ENCODE data around the gene CHRNB2. TPM values are rescaled to one million over a fixed set of nuclear protein-coding genes. Genes with fewer than 3 reads are reported as not detected.

Gene CHRNB2
- total and polyA plus RNA-seq, 9 of the 15 experiments (the other 6 are each of a cell fraction or from before 2014, with no cell fraction given): 0.01 TPM; not detected in 8

- H4K20me1 ChIP-seq (replicated peaks; ENCODE audit: control insufficient read depth, insufficient read depth, low read length): no peaks in the 10 kb centered on the region; the same call in 1 of the 2 replicates
- peak overlapping the region; percentile 92 for H3K27ac ChIP-seq (ENCODE audit: extremely low read depth, low read depth, low read length)
- no peaks in the 10 kb centered on the region for H3K9me1 ChIP-seq (ENCODE audit: control insufficient read depth, insufficient read depth, low read length)
- H3K4me2 ChIP-seq (ENCODE audit: insufficient read depth, low read length): peak overlapping the region; percentile 89
- 6% methylated on average over 10 of the region's 10 CpGs for WGBS (ENCODE audit: insufficient coverage, low coverage, missing lambda C conversion rate)
- ATAC-seq (peak; percentile 71), DNase-seq (ENCODE audit: extremely low read depth in 1 of 4, low spot score in 3 of 4) (peak in 1 of 4 experiments; percentile 16), FAIRE-seq (no peak)
- peak overlapping the region; percentile 100 for H2AFZ ChIP-seq (ENCODE audit: low read depth, low read length)
- intact Hi-C loops (cut with micrococcal nuclease) (loop anchor here (1.0 to 2.0 kb wide), 2 partner anchors 18 to 33 kb away; partner anchors contain the start of gene ADAR), in situ Hi-C loops (cut with MboI) (no loop called here)
- no peaks in the 10 kb centered on the region for H3K27me3 ChIP-seq (ENCODE audit: control insufficient read depth in 2 of 2, insufficient read depth in 2 of 2, low read length in 2 of 2)
- POLR2A ChIA-PET: interaction anchor here (0.6 to 1.7 kb wide), 14 partner anchors 8 to 697 kb away, joined by 3 to 7 read pairs (median 5); partner anchors contain the start of genes ADAR and CHRNB2
- H3K79me2 ChIP-seq (ENCODE audit: control insufficient read depth, insufficient read depth, low read length): peaks cover 59% of the 10 kb centered on the region
- peaks cover 24% of the 10 kb centered on the region; the same call in 2 of the 3 replicates for H3K36me3 ChIP-seq (ENCODE audit: control insufficient read depth, insufficient read depth, low read length)
- peak overlapping the region; percentile 93 for H3K4me3 ChIP-seq
- H3K4me1 ChIP-seq (replicated peaks in 1 of 2; ENCODE audit: control insufficient read depth in 2 of 2, insufficient read depth in 2 of 2, low read length in 2 of 2): peaks cover 17 to 22% of the 10 kb centered on the region in 2 experiments
- peak overlapping the region; percentile 89 to 98 for H3K9ac ChIP-seq (ENCODE audit: insufficient read depth in 1 of 2, low read depth in 2 of 2, low read length in 2 of 2)
- BruUV-seq (replicated peaks): no TSS peak
- peaks cover 17% of the 10 kb centered on the region; the same call in 1 of the 2 replicates for H3K9me3 ChIP-seq (replicated peaks; ENCODE audit: control insufficient read depth, insufficient read depth, low read depth, low read length)
- CTCF ChIA-PET (ENCODE audit: low intra/inter-chr PET ratio): interaction anchor here (0.8 kb wide), 1 partner anchor 95 kb away, joined by 3 read pairs; no protein-coding TSS in a partner anchor
- TF ChIP-seq CTCFL (IDR thresholded peaks at IDR 0.05; ENCODE audit: borderline replicate concordance, insufficient read depth, low read depth, low read length, poor library complexity, severe bottlenecking): no peak
- TF ChIP-seq STAT6 (CRISPR knock-in tag; IDR thresholded peaks at IDR 0.05): no peak
- no peak for TF ChIP-seq TAL1 (IDR thresholded peaks at IDR 0.05)
- TF ChIP-seq TAF9B (IDR thresholded peaks at IDR 0.05; ENCODE audit: partially characterized antibody): no peak
- no peak for TF ChIP-seq TCFL5 (CRISPR knock-in tag; conservative IDR thresholded peaks at IDR 0.05)
- TF ChIP-seq HDAC2 (IDR thresholded peaks at IDR 0.05): no peak
Measured at GRCh38 chr1:154626456-154627256, 59.1 kb downstream of the CHRNB2 start.
